GM19324 (cell line): ENCODE results near the gene B3GLCT.
A peak's percentile ranks its signal among the peaks of the same experiment; 100 is the strongest.
"Not testable (repeated sequence)": the region's sequence is repeated elsewhere in the genome, so short reads cannot be mapped to it uniquely, and the experiment has no call there.

ENCODE experiments used
- ATAC-seq: cut with Tn5 transposase; IDR thresholded peaks from one replicate; pipeline ENCODE4 v1.9.1; 2021; ENCODE audit warnings: mild to moderate bottlenecking, moderate library complexity; ENCODE audit not compliant: unreplicated experiment, low FRiP score

B3GLCT gene

GRCh38 chr13:31182987-31183386 lies 16.8 kb upstream of the B3GLCT start:
- no peak for ATAC-seq

GRCh38 chr13:31184451-31184850 lies 15.3 kb upstream of the B3GLCT start:
- ATAC-seq: no peak

- ATAC-seq: no peak
These were observed 14.7 kb upstream of the B3GLCT start for GRCh38 chr13:31184981-31185645.

GRCh38 chr13:31191748-31192147 lies 8.0 kb upstream of the B3GLCT start:
- no peak for ATAC-seq

GRCh38 chr13:31192306-31192705 lies 7.5 kb upstream of the B3GLCT start:
- ATAC-seq: no peak

- ATAC-seq: no peak
These were observed 4.2 kb upstream of the B3GLCT start for GRCh38 chr13:31195616-31196015.

- ATAC-seq: no peak
These were observed 2.8 kb upstream of the B3GLCT start for GRCh38 chr13:31196992-31197391.

GRCh38 chr13:31198519-31198918 lies 1.3 kb upstream of the B3GLCT start:
- ATAC-seq: no peak

- ATAC-seq: no peak
These were observed 287 bp upstream of the B3GLCT start for GRCh38 chr13:31199527-31199848.

- peak; percentile 27 for ATAC-seq
These were observed 829 bp downstream of the B3GLCT start for GRCh38 chr13:31200637-31200971.

- ATAC-seq: no peak
These were observed 1.7 kb downstream of the B3GLCT start for GRCh38 chr13:31201341-31202031.

- no peak for ATAC-seq
These were observed 4.8 kb downstream of the B3GLCT start for GRCh38 chr13:31204592-31204991.

- ATAC-seq: no peak
These were observed 8.1 kb downstream of the B3GLCT start for GRCh38 chr13:31207661-31208552.

- ATAC-seq: no peak
These were observed 8.9 kb downstream of the B3GLCT start for GRCh38 chr13:31208559-31209122.

- ATAC-seq: no peak
These were observed 9.5 kb downstream of the B3GLCT start for GRCh38 chr13:31209172-31209840.

- no peak for ATAC-seq
These were observed 10.1 kb downstream of the B3GLCT start for GRCh38 chr13:31209841-31210210.

GRCh38 chr13:31213651-31214289 lies 14.0 kb downstream of the B3GLCT start:
- ATAC-seq: no peak

GRCh38 chr13:31214435-31214834 lies 14.7 kb downstream of the B3GLCT start:
- ATAC-seq: no peak

- ATAC-seq: not testable (repeated sequence)
These were observed 17.1 kb downstream of the B3GLCT start for GRCh38 chr13:31216916-31217315.

GRCh38 chr13:31219909-31220598 lies 20.3 kb downstream of the B3GLCT start:
- ATAC-seq: no peak
